HL-60 (cell line): Measurements from ENCODE around the gene FHIT.

Source experiments
- DNase-seq, 2 experiments: peaks; one replicate each; pipeline ENCODE4 v3.0.0-alpha.2; 2010 to 2020; ENCODE audit warnings: low read depth in 1 of 2, low spot score in 1 of 2
- H3K27ac ChIP-seq: fragments of 250-450 bp; sonication (Bioruptor Pico); replicated peaks from 2 replicates; pipeline ENCODE4 v1.5.1; 2020; ENCODE audit warnings: mild to moderate bottlenecking, moderate library complexity
- H3K27me3 ChIP-seq: fragments of 250-450 bp; sonication (Bioruptor Pico); 2 replicates; pipeline ENCODE4 v1.5.1; 2021; ENCODE audit warnings: mild to moderate bottlenecking, moderate library complexity; ENCODE audit not compliant: insufficient read depth, poor library complexity, severe bottlenecking
- H3K4me3 ChIP-seq: replicated peaks from 2 replicates; pipeline ENCODE4 v1.5.1; 2011; ENCODE audit warnings: mild to moderate bottlenecking, control low read depth, low read length; ENCODE audit not compliant: insufficient read depth
- CTCF ChIP-seq: IDR thresholded peaks from one replicate; pipeline ENCODE4 v1.5.1; 2011; ENCODE audit warnings: low read length, control low read depth, inconsistent platforms; ENCODE audit not compliant: insufficient read depth
- GABPA ChIP-seq: IDR thresholded peaks from 2 replicates; pipeline ENCODE4 v1.6.1; 2012; ENCODE audit warnings: low read depth
- POLR2AphosphoS5 ChIP-seq: IDR thresholded peaks from 2 replicates; pipeline ENCODE4 v1.6.1; 2012; ENCODE audit warnings: low read depth
- SPI1 ChIP-seq: IDR thresholded peaks from 2 replicates; pipeline ENCODE4 v1.6.1; 2012; ENCODE audit warnings: low read depth, mild to moderate bottlenecking, borderline replicate concordance
- TF ChIP-seq, protein P1 (sequence below): IDR thresholded peaks from 2 replicates; pipeline ENCODE4 v1.6.1; 2012; ENCODE audit warnings: low read depth; ENCODE audit not compliant: insufficient replicate concordance

FHIT gene

DNA sequence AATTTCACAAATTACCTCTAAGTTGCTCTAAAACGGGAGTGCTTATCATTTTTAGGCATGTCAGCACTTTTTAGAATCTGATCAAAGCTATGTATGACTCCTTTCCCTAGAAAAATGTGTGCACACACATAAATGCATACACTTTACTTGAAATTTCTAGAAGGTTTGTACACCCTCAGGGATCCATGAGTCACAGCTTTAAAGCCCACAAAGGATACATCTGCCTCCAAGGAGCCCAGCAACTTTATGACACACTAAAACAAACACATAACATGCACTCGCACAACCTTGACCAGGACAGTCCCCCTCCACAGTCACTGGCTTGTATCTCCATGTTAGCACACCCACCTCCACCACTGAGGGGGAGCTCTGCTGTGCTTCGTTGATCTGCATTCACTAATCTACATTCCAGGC, 1479.5 kb downstream of the FHIT start:
- Histone ChIP-seq H3K27me3 (no peaks in the 10 kb centered on the region), H3K4me3 (no peak overlapping the region), H3K27ac (no peak overlapping the region)
- DNase-seq: no peak
- TF ChIP-seq GABPA: no peak
- no peak for TF ChIP-seq POLR2AphosphoS5
- no peak for TF ChIP-seq SPI1

DNA sequence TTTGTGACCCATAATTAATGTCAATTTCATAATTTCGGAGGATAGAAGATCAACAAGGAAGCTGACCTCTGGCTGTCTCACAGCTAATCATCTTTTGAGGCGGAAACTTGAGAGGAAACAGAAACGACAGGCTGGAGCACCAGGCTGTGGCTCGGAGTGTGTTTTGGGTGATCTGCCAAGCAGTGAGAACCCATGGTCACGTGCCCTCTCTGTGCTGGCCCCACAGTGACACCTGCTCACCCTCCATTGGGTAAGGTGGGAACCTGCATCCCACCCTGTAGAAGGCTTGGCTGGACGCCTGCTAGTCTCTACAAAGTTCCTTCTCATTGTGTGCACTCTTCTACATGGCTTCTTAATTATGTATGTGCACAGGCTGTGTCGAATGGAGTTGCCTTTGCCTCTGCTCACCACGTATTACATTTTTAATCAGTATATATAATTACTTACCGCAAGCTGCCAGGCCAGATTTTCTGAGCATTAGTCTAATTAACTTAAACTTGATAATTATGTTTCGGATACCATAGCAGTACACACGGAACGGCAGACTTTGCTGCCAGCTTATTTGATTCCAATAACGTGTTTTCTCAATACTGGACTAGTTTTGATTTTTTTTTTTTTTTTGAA, 1482.0 kb downstream of the FHIT start:
- Histone ChIP-seq H3K27me3 (no peaks in the 10 kb centered on the region), H3K4me3 (no peak overlapping the region), H3K27ac (no peak overlapping the region)
- TF ChIP-seq POLR2AphosphoS5 (no peak), SPI1 (no peak), GABPA (no peak), CTCF (no peak)
- TF ChIP-seq, protein P1, sequence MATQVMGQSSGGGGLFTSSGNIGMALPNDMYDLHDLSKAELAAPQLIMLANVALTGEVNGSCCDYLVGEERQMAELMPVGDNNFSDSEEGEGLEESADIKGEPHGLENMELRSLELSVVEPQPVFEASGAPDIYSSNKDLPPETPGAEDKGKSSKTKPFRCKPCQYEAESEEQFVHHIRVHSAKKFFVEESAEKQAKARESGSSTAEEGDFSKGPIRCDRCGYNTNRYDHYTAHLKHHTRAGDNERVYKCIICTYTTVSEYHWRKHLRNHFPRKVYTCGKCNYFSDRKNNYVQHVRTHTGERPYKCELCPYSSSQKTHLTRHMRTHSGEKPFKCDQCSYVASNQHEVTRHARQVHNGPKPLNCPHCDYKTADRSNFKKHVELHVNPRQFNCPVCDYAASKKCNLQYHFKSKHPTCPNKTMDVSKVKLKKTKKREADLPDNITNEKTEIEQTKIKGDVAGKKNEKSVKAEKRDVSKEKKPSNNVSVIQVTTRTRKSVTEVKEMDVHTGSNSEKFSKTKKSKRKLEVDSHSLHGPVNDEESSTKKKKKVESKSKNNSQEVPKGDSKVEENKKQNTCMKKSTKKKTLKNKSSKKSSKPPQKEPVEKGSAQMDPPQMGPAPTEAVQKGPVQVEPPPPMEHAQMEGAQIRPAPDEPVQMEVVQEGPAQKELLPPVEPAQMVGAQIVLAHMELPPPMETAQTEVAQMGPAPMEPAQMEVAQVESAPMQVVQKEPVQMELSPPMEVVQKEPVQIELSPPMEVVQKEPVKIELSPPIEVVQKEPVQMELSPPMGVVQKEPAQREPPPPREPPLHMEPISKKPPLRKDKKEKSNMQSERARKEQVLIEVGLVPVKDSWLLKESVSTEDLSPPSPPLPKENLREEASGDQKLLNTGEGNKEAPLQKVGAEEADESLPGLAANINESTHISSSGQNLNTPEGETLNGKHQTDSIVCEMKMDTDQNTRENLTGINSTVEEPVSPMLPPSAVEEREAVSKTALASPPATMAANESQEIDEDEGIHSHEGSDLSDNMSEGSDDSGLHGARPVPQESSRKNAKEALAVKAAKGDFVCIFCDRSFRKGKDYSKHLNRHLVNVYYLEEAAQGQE: no peak
- no peak for DNase-seq

- TF ChIP-seq GABPA: no peak
- TF ChIP-seq POLR2AphosphoS5: no peak
- no peak for TF ChIP-seq CTCF
- TF ChIP-seq, protein P1: no peak
- no peak for TF ChIP-seq SPI1
- no peak for DNase-seq
- H3K4me3 ChIP-seq: no peak overlapping the region
- no peak overlapping the region for H3K27ac ChIP-seq
- no peaks in the 10 kb centered on the region for H3K27me3 ChIP-seq
Measured at GRCh38 chr3:59766200-59766872, 1484.9 kb downstream of the FHIT start.

DNA sequence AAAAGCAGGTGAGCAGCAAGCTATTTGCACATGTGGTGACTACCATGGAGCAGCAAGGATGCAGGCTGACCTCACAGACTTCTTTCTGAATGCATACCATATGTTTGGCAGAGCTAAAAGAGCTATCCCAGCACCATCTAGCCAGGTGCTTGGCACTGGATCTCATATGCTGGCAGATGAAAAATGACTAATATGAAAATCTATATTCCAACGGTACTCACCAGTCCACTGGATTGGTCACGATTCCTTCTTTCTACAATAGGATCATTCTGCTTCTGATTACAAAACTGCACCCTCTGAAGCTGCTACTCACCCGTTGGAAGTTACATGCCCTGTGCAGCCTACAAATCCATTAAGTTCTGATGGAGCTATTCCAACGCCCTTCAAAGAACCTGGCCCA, 1487.1 kb downstream of the FHIT start:
- DNase-seq: no peak
- TF ChIP-seq GABPA (no peak), CTCF (no peak), POLR2AphosphoS5 (no peak), SPI1 (no peak)
- TF ChIP-seq, protein P1: no peak

More for the DNA sequence above, 1487.1 kb downstream of the FHIT start:
- Histone ChIP-seq H3K27ac (no peak overlapping the region), H3K27me3 (no peaks in the 10 kb centered on the region), H3K4me3 (no peak overlapping the region)
